IMR-90 (cell line): Measurements from ENCODE around the gene ATXN1.

ENCODE experiments used
- BHLHE40 ChIP-seq: fragments of 150-350 bp; IDR thresholded peaks from 2 replicates; pipeline ENCODE4 v1.6.1; 2016; ENCODE audit warnings: mild to moderate bottlenecking, low read depth, low read length
- CEBPB ChIP-seq: IDR thresholded peaks from 2 replicates; pipeline ENCODE4 v1.6.1; 2012; ENCODE audit warnings: low read depth, low read length, improper control_type of control experiment
- FOS ChIP-seq: fragments of 150-350 bp; IDR thresholded peaks from 2 replicates; pipeline ENCODE4 v1.6.1; 2016; ENCODE audit warnings: low read depth, low read length
- MAFK ChIP-seq: IDR thresholded peaks from 2 replicates; pipeline ENCODE4 v1.6.1; 2012; ENCODE audit warnings: low read depth, low read length, improper control_type of control experiment
- MXI1 ChIP-seq: IDR thresholded peaks from 2 replicates; pipeline ENCODE4 v1.6.1; 2012; ENCODE audit warnings: low read depth, mild to moderate bottlenecking, low read length, moderate library complexity, borderline replicate concordance
- POLR2A ChIP-seq: IDR thresholded peaks from 2 replicates; pipeline ENCODE4 v1.6.1; 2012; ENCODE audit warnings: mild to moderate bottlenecking, low read depth, low read length
- RAD21 ChIP-seq: IDR thresholded peaks from 2 replicates; pipeline ENCODE4 v1.6.1; 2012; ENCODE audit warnings: low read length, improper control_type of control experiment
- RCOR1 ChIP-seq: IDR thresholded peaks from 2 replicates; pipeline ENCODE4 v1.6.1; 2012; ENCODE audit warnings: mild to moderate bottlenecking, low read length, improper control_type of control experiment; ENCODE audit not compliant: insufficient replicate concordance
- RFX5 ChIP-seq: IDR thresholded peaks from 2 replicates; pipeline ENCODE4 v1.8.0; 2012; ENCODE audit warnings: low read depth, mild to moderate bottlenecking, low read length, moderate library complexity
- SMC3 ChIP-seq: fragments of 150-350 bp; IDR thresholded peaks from 2 replicates; pipeline ENCODE4 v1.6.1; 2016; ENCODE audit warnings: low read depth, mild to moderate bottlenecking, antibody characterized with exemption, low read length, moderate library complexity
- TF ChIP-seq, protein P1 (sequence below): conservative IDR thresholded peaks from 2 replicates; pipeline ENCODE4 v1.5.1; 2012; ENCODE audit warnings: mild to moderate bottlenecking, low read depth, low read length, improper control_type of control experiment

DNA sequence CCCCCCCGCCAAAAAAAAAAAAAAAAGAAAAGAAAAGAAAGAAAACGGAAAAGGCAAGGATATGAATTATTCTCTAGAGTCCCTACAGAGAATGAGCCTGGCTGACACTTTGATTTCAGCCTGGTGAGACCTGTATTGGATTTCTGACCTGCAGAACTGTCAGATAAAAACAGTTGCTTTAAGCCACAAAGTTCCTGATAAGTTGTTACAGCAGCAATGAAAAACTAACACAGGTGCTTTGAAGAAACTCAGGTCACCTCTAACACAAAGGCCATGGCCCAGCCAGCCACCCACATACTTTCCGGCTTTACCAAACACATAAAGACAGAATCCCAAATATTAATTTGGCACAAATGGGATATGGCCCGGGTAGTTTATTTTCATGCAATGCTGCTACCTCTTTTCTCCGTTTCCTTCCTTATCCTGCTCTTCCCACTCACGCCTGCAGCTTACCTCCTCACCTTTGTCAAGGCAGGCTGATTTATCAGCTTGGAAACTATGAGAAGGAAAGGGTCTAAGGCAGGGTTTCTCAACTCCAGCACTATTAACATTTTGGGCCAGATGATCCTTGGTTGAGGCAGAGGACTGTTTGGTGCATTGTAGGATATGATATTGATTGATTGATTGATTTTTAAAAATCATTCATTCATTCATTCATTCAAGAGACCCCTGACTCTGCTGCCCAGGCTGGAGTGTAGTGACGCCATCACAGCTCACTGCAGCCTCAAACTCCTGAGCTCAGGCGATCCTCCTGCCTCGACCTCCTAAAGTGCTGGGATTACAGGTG, 88.1 kb downstream of the ATXN1 start:
- TF ChIP-seq, protein P1, sequence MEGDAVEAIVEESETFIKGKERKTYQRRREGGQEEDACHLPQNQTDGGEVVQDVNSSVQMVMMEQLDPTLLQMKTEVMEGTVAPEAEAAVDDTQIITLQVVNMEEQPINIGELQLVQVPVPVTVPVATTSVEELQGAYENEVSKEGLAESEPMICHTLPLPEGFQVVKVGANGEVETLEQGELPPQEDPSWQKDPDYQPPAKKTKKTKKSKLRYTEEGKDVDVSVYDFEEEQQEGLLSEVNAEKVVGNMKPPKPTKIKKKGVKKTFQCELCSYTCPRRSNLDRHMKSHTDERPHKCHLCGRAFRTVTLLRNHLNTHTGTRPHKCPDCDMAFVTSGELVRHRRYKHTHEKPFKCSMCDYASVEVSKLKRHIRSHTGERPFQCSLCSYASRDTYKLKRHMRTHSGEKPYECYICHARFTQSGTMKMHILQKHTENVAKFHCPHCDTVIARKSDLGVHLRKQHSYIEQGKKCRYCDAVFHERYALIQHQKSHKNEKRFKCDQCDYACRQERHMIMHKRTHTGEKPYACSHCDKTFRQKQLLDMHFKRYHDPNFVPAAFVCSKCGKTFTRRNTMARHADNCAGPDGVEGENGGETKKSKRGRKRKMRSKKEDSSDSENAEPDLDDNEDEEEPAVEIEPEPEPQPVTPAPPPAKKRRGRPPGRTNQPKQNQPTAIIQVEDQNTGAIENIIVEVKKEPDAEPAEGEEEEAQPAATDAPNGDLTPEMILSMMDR = no peak
- TF ChIP-seq RAD21 (no peak), POLR2A (no peak), SMC3 (no peak), MAFK (no peak), MXI1 (no peak), CEBPB (no peak), BHLHE40 (no peak), RFX5 (no peak), FOS (no peak), RCOR1 (no peak)
